ENCODE data around the gene GTPBP4.

GTPBP4 gene

GRCh38 chr10:987870-988666, at the start of gene GTPBP4:
TSS of gene GTPBP4 (plus strand) at chr10:988434. CDS start at chr10:988480, 46 bp downstream.
- Histone ChIP-seq H3K27ac (ENCODE audit: low read depth, low read length, poor library complexity, severe bottlenecking) (peak within 1 kb of the TSS; percentile 41), H2AFZ (ENCODE audit: low read length) (no peak within 1 kb of the TSS), H3F3A (ENCODE audit: insufficient read depth, low read length) (no peaks in the 10 kb centered on the region), H3K36me3 (ENCODE audit: insufficient read depth, low read length) (peaks cover 33% of the 10 kb centered on the region), H3K9me3 (ENCODE audit: low read length) (no peaks in the 10 kb centered on the region), H3K27me3 (ENCODE audit: insufficient read depth, low read length) (no peaks in the 10 kb centered on the region), H4K20me1 (ENCODE audit: insufficient read depth, low read length) (no peaks in the 10 kb centered on the region), H3K4me2 (ENCODE audit: low read length) (peak within 1 kb of the TSS; percentile 92), H3K9ac (ENCODE audit: low read length) (peak within 1 kb of the TSS; percentile 90), H3K4me3 (ENCODE audit: low read depth, low read length, poor library complexity, severe bottlenecking) (peak within 1 kb of the TSS; percentile 92), H3K79me2 (ENCODE audit: insufficient read depth, low read length) (peaks cover 45% of the 10 kb centered on the region), H3K9me2 (ENCODE audit: low read depth, low read length) (no peaks in the 10 kb centered on the region), H3K4me1 (ENCODE audit: insufficient read depth, low read length, severe bottlenecking) (peaks cover 33% of the 10 kb centered on the region)
- TF ChIP-seq CTCF (IDR thresholded peaks at IDR 0.05; ENCODE audit: low read length) (peak; percentile 61), EZH2 (IDR thresholded peaks at IDR 0.05; ENCODE audit: borderline replicate concordance, low read length) (no peak)

- TF ChIP-seq EZH2 (IDR thresholded peaks at IDR 0.05; ENCODE audit: borderline replicate concordance, low read length) = no peak
- no peak for TF ChIP-seq CTCF (IDR thresholded peaks at IDR 0.05; ENCODE audit: low read length)
- H3K27me3 ChIP-seq (ENCODE audit: insufficient read depth, low read length) = no peaks in the 10 kb centered on the region
- no peaks in the 10 kb centered on the region for H3K9me2 ChIP-seq (ENCODE audit: low read depth, low read length)
- no peak overlapping the region for H3K9ac ChIP-seq (ENCODE audit: low read length)
- no peaks in the 10 kb centered on the region for H3K79me2 ChIP-seq (ENCODE audit: insufficient read depth, low read length)
- no peaks in the 10 kb centered on the region for H3K36me3 ChIP-seq (ENCODE audit: insufficient read depth, low read length)
- H3K4me2 ChIP-seq (ENCODE audit: low read length) = no peak overlapping the region
- peaks cover 16% of the 10 kb centered on the region for H3K4me1 ChIP-seq (ENCODE audit: insufficient read depth, low read length, severe bottlenecking)
- no peak overlapping the region for H3K4me3 ChIP-seq (ENCODE audit: low read depth, low read length, poor library complexity, severe bottlenecking)
- H3K9me3 ChIP-seq (ENCODE audit: low read length) = no peaks in the 10 kb centered on the region
- no peaks in the 10 kb centered on the region for H3F3A ChIP-seq (ENCODE audit: insufficient read depth, low read length)
- no peaks in the 10 kb centered on the region for H4K20me1 ChIP-seq (ENCODE audit: insufficient read depth, low read length)
- H2AFZ ChIP-seq (ENCODE audit: low read length) = no peak overlapping the region
- no peak overlapping the region for H3K27ac ChIP-seq (ENCODE audit: low read depth, low read length, poor library complexity, severe bottlenecking)
These were observed 49.1 kb upstream of the GTPBP4 start for GRCh38 chr10:938941-939678.

GRCh38 chr10:943334-944033, 44.8 kb upstream of the GTPBP4 start:
- Histone ChIP-seq H3F3A (ENCODE audit: insufficient read depth, low read length) (no peaks in the 10 kb centered on the region), H3K27ac (ENCODE audit: low read depth, low read length, poor library complexity, severe bottlenecking) (no peak overlapping the region), H3K9me3 (ENCODE audit: low read length) (no peaks in the 10 kb centered on the region), H3K36me3 (ENCODE audit: insufficient read depth, low read length) (no peaks in the 10 kb centered on the region), H3K4me2 (ENCODE audit: low read length) (peak overlapping the region; percentile 41; the same call in 1 of the 2 replicates), H3K79me2 (ENCODE audit: insufficient read depth, low read length) (no peaks in the 10 kb centered on the region), H3K27me3 (ENCODE audit: insufficient read depth, low read length) (no peaks in the 10 kb centered on the region), H3K9me2 (ENCODE audit: low read depth, low read length) (no peaks in the 10 kb centered on the region), H3K4me1 (ENCODE audit: insufficient read depth, low read length, severe bottlenecking) (peaks cover 16% of the 10 kb centered on the region), H3K4me3 (ENCODE audit: low read depth, low read length, poor library complexity, severe bottlenecking) (no peak overlapping the region), H4K20me1 (ENCODE audit: insufficient read depth, low read length) (no peaks in the 10 kb centered on the region), H3K9ac (ENCODE audit: low read length) (no peak overlapping the region; the same call in 1 of the 2 replicates), H2AFZ (ENCODE audit: low read length) (peak overlapping the region; percentile 52; the same call in 1 of the 2 replicates)
- TF ChIP-seq CTCF (IDR thresholded peaks at IDR 0.05; ENCODE audit: low read length) = no peak
- no peak for TF ChIP-seq EZH2 (IDR thresholded peaks at IDR 0.05; ENCODE audit: borderline replicate concordance, low read length)
